Keratinocyte (primary cell): ENCODE measurements around the gene CYP4B1. TPM values are rescaled to one million over a fixed set of nuclear protein-coding genes. Genes with fewer than 3 reads are reported as not detected.

ENCODE experiments used
- DNase-seq: peaks from one replicate; pipeline ENCODE4 v3.0.0-alpha.2; 2011; ENCODE audit warnings: low read depth, missing footprints, low spot score
- FAIRE-seq: peaks from 2 replicates; lab custom pipeline; 2011; peaks lifted over from hg19 to GRCh38; lab: Jason Lieb, UNC
- H2AFZ ChIP-seq: 2 replicates; pipeline ENCODE4 v1.6.0; 2012; ENCODE audit warnings: low read length, control low read depth, inconsistent platforms; ENCODE audit not compliant: control insufficient read depth
- H3K27ac ChIP-seq: 2 replicates; pipeline ENCODE4 v1.5.1; 2011; ENCODE audit warnings: low read length; ENCODE audit not compliant: control insufficient read depth, insufficient read depth
- H3K27me3 ChIP-seq: 3 replicates; pipeline ENCODE4 v1.6.0; 2011; ENCODE audit warnings: low read length; ENCODE audit not compliant: control insufficient read depth, insufficient read depth; ENCODE audit errors: extremely low read depth
- H3K36me3 ChIP-seq, 2 experiments: 2 replicates in 1 of 2; 3 replicates in 1 of 2; pipeline ENCODE4 v1.5.1; 2011; ENCODE audit warnings: low read length in 2 of 2, mild to moderate bottlenecking in 1 of 2; ENCODE audit not compliant: control insufficient read depth in 2 of 2, insufficient read depth in 2 of 2; ENCODE audit errors: extremely low read depth in 1 of 2
- H3K4me1 ChIP-seq: 3 replicates; pipeline ENCODE4 v1.5.1; 2011; ENCODE audit warnings: low read length; ENCODE audit not compliant: control insufficient read depth, insufficient read depth; ENCODE audit errors: extremely low read depth
- H3K4me2 ChIP-seq: 3 replicates; pipeline ENCODE4 v1.6.0; 2011; ENCODE audit warnings: low read depth, low read length; ENCODE audit not compliant: control insufficient read depth, insufficient read depth; ENCODE audit errors: extremely low read depth
- H3K4me3 ChIP-seq, 3 experiments: fragments of 200-600 bp in 1 of 3; sonication (generic) in 1 of 3; 2 replicates in 2 of 3; 3 replicates in 1 of 3; pipeline ENCODE4 v1.5.1; 2011 to 2016; ENCODE audit warnings: low read length in 3 of 3, mild to moderate bottlenecking in 3 of 3, control low read depth in 2 of 3, inconsistent platforms in 1 of 3, low read depth in 1 of 3, mixed read lengths in 1 of 3, mixed run types in 1 of 3, moderate library complexity in 1 of 3; ENCODE audit not compliant: control insufficient read depth in 2 of 3, insufficient read depth in 2 of 3; ENCODE audit errors: extremely low read depth in 1 of 3
- H3K79me2 ChIP-seq: 2 replicates; pipeline ENCODE4 v1.6.0; 2012; ENCODE audit warnings: low read length; ENCODE audit not compliant: control insufficient read depth, insufficient read depth
- H3K9ac ChIP-seq: 3 replicates; pipeline ENCODE4 v1.6.0; 2011; ENCODE audit warnings: low read length; ENCODE audit not compliant: control insufficient read depth, insufficient read depth; ENCODE audit errors: extremely low read depth
- H3K9me1 ChIP-seq: 3 replicates; pipeline ENCODE4 v1.6.0; 2011; ENCODE audit warnings: low read length; ENCODE audit not compliant: control insufficient read depth, insufficient read depth; ENCODE audit errors: extremely low read depth
- H3K9me3 ChIP-seq: 2 replicates; pipeline ENCODE4 v1.5.1; 2012; ENCODE audit warnings: low read depth, low read length; ENCODE audit not compliant: control insufficient read depth
- H4K20me1 ChIP-seq: 3 replicates; pipeline ENCODE4 v1.6.0; 2011; ENCODE audit warnings: low read length; ENCODE audit not compliant: control insufficient read depth, insufficient read depth; ENCODE audit errors: extremely low read depth
- CTCF ChIP-seq, 3 experiments: IDR thresholded peaks in 1 of 3; conservative IDR thresholded peaks in 1 of 3; optimal IDR thresholded peaks in 1 of 3; 2 replicates in 2 of 3; 3 replicates in 1 of 3; pipeline versions ENCODE3 to v1.5.1; 2011; ENCODE audit warnings: low read length in 3 of 3, mild to moderate bottlenecking in 3 of 3, moderate library complexity in 2 of 3, control low read depth in 1 of 3, inconsistent platforms in 1 of 3; ENCODE audit not compliant: insufficient read depth in 2 of 3; ENCODE audit errors: extremely low read depth in 1 of 3
- EZH2 ChIP-seq: IDR thresholded peaks from one replicate; pipeline ENCODE4 v1.6.1; 2012; ENCODE audit warnings: inconsistent platforms, mild to moderate bottlenecking, low read length, moderate library complexity
- dilution Hi-C: fragments of 300-500 bp; cut with MboI; formaldehyde crosslinking; loops from one replicate; pipeline ENCODE4 v1.7.0; 2020; ENCODE audit warnings: low sequenced_read_pairs; ENCODE audit not compliant: extremely low pct_ligation_motif_present
- polyA plus RNA-seq, 5 experiments: library from polyadenylated mRNA; depleted of rRNA in 3 of 5; stranded (reverse) in 3 of 5; stranded (forward) in 1 of 5; unstranded in 1 of 5; fragments of >200 nt; gene quantifications; 1 replicate in 1 of 5; 2 replicates in 3 of 5; 3 replicates in 1 of 5; pipeline versions ENCODE4 v1.2.1 to v1.2.3, GENCODE V29; 2011 to 2012; ENCODE audit warnings: missing spikeins in 2 of 5, low read depth in 1 of 5, low replicate concordance in 1 of 5

CYP4B1 gene
- polyA plus RNA-seq, 1 donor (not counting 4 experiments of a cell fraction or from before 2014, with no cell fraction given), result 2.1 TPM

- no peak overlapping the region for H3K9ac ChIP-seq
- H3K9me1 ChIP-seq, result no peaks in the 10 kb centered on the region
- no peak for TF ChIP-seq EZH2
- TF ChIP-seq CTCF (optimal IDR thresholded peaks at IDR 0.05 in 1 of 3, IDR thresholded peaks at IDR 0.05 in 1 of 3, conservative IDR thresholded peaks at IDR 0.05 in 1 of 3; ENCODE audit: extremely low read depth in 1 of 3, insufficient read depth in 2 of 3, low read length in 3 of 3), result no peak
- FAIRE-seq (no peak), DNase-seq (no peak)
- no peaks in the 10 kb centered on the region for H3K9me3 ChIP-seq
- H3K79me2 ChIP-seq, result no peaks in the 10 kb centered on the region
- no peaks in the 10 kb centered on the region for H4K20me1 ChIP-seq
- no peak overlapping the region for H3K27ac ChIP-seq
- H2AFZ ChIP-seq, result no peak overlapping the region
- dilution Hi-C loops, result no loop called here
- no peak overlapping the region for H3K4me3 ChIP-seq
- no peaks in the 10 kb centered on the region for H3K27me3 ChIP-seq
- no peaks in the 10 kb centered on the region for H3K36me3 ChIP-seq
- no peaks in the 10 kb centered on the region for H3K4me1 ChIP-seq
- H3K4me2 ChIP-seq, result no peak overlapping the region
Measured at GRCh38 chr1:46812996-46813857, 14.4 kb downstream of the CYP4B1 start.

GRCh38 chr1:46813858-46814396 is 15.1 kb downstream of the CYP4B1 start:
- Histone ChIP-seq H3K4me2 (no peak overlapping the region), H3K9ac (no peak overlapping the region), H3K36me3 (no peaks in the 10 kb centered on the region), H2AFZ (no peak overlapping the region), H3K79me2 (no peaks in the 10 kb centered on the region), H3K9me3 (no peaks in the 10 kb centered on the region), H3K4me3 (no peak overlapping the region), H3K9me1 (no peaks in the 10 kb centered on the region), H4K20me1 (no peaks in the 10 kb centered on the region), H3K27ac (no peak overlapping the region), H3K27me3 (no peaks in the 10 kb centered on the region), H3K4me1 (no peaks in the 10 kb centered on the region)
- dilution Hi-C loops, result no loop called here
- no peak for FAIRE-seq
- DNase-seq, result no peak
- TF ChIP-seq EZH2, result no peak
- TF ChIP-seq CTCF (optimal IDR thresholded peaks at IDR 0.05 in 1 of 3, IDR thresholded peaks at IDR 0.05 in 1 of 3, conservative IDR thresholded peaks at IDR 0.05 in 1 of 3; ENCODE audit: extremely low read depth in 1 of 3, insufficient read depth in 2 of 3, low read length in 3 of 3), result no peak
